Gastrocnemius medialis (tissue), 4 donors: ENCODE measurements around the gene TNPO2. TPM values are rescaled to one million over a fixed set of nuclear protein-coding genes. Genes with fewer than 3 reads are reported as not detected.

Experiments used
- ATAC-seq, 2 donors: fragments of 150-250 bp; one replicate each; pipeline ENCODE4 v1.9.1; 2016
- DNase-seq, 2 donors: peaks; one replicate each; pipeline ENCODE4 v3.0.0-alpha.2; 2019
- H3K27ac ChIP-seq, 4 donors: fragments of 200-600 bp; sonication (generic); 1 replicate in 1 of 4; 2 replicates in 3 of 4; pipeline ENCODE4 v1.5.1; 2016 to 2018; ENCODE audit warnings: mild to moderate bottlenecking in 2 of 4, moderate library complexity in 1 of 4
- H3K27me3 ChIP-seq, 3 donors: fragments of 200-600 bp; sonication (generic) in 2 of 3; 1 replicate in 1 of 3; 2 replicates in 2 of 3; pipeline versions ENCODE4 v1.5.1 to v1.6.0; 2016 to 2019; ENCODE audit warnings: mild to moderate bottlenecking in 1 of 3, moderate library complexity in 1 of 3
- H3K36me3 ChIP-seq, 2 donors: fragments of 200-600 bp; sonication (generic) in 1 of 2; one replicate each; pipeline ENCODE4 v1.5.1; 2017 to 2018
- H3K4me1 ChIP-seq, 2 donors: fragments of 200-600 bp; sonication (generic) in 1 of 2; one replicate each; pipeline ENCODE4 v1.5.1; 2016 to 2017; ENCODE audit warnings: mild to moderate bottlenecking in 2 of 2
- H3K4me3 ChIP-seq, 4 donors: fragments of 200-600 bp; sonication (generic) in 3 of 4; 1 replicate in 1 of 4; 2 replicates in 3 of 4; pipeline ENCODE4 v1.5.1; 2016 to 2019; ENCODE audit warnings: mild to moderate bottlenecking in 2 of 4
- H3K9me3 ChIP-seq, 3 donors: fragments of 200-600 bp; sonication (generic) in 2 of 3; 1 replicate in 1 of 3; 2 replicates in 2 of 3; pipeline ENCODE4 v1.5.1; 2016 to 2019
- POLR2A ChIP-seq, 2 donors: fragments of 450-650 bp; IDR thresholded peaks; one replicate each; pipeline ENCODE4 v1.6.1; 2017; ENCODE audit warnings: antibody characterized with exemption in 2 of 2, mild to moderate bottlenecking in 2 of 2, moderate library complexity in 2 of 2
- in situ Hi-C, 4 donors: fragments of 200-750 bp; cut with MboI; loops; one replicate each; pipeline versions ENCODE4 v1.15.0 to v1.8.0; 2017; ENCODE audit warnings: low sequenced_read_pairs in 4 of 4
- intact Hi-C: fragments of 100-400 bp; cut with DNase I; formaldehyde crosslinking; loops from one replicate; pipeline ENCODE4 v1.15.1; 2023; ENCODE audit warnings: low total_unique reads
- total RNA-seq, 4 donors: library from RNA; depleted of rRNA; stranded (reverse); fragments of >200 nt; gene quantifications; one replicate each; pipeline versions ENCODE4 v1.1.0 to v1.2.3, GENCODE V29; 2016
- TF ChIP-seq, protein P1 (sequence below), 5 experiments: fragments of 450-650 bp in 3 of 5; fragments of 200-600 bp in 2 of 5; sonication (generic) in 2 of 5; IDR thresholded peaks in 4 of 5; conservative IDR thresholded peaks in 1 of 5; 1 replicate in 4 of 5; 2 replicates in 1 of 5; pipeline ENCODE4 v1.5.1; 2016 to 2019; ENCODE audit warnings: antibody characterized with exemption in 5 of 5, mild to moderate bottlenecking in 3 of 5, moderate library complexity in 3 of 5

TNPO2 gene
- total RNA-seq, 4 donors from 2014 or later, result 32.1 to 49.9 (median 42.0) TPM

DNA sequence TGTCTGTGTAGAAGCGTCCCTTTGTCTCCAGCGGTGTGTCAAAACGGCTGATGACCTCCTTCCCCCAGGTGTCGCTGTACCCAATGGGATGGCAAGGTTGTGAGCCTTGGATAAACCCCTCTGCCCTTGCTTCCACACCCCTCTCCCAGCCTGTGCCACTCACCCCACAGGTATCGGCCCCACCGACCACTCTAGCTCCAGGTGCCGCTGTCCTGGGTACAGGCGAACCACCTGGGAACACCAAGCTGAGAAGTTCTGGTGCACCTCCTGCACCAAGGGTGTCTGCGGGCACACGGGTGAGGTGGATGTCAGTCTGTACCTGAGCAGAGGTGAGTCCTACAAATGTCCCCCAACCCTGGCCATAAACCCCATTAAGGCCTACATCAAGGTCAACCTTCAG, 73.8 kb downstream of the TNPO2 start:
- DNase-seq (no peak), ATAC-seq (no peak)
- no peaks in the 10 kb centered on the region for H3K9me3 ChIP-seq
- in situ Hi-C loops (no loop called here), intact Hi-C loops (no loop called here)
- peaks cover 3 to 9% of the 10 kb centered on the region in 2 donors for H3K4me1 ChIP-seq
- H3K27ac ChIP-seq, result no peak overlapping the region
- no peak overlapping the region for H3K4me3 ChIP-seq
- TF ChIP-seq, protein P1, sequence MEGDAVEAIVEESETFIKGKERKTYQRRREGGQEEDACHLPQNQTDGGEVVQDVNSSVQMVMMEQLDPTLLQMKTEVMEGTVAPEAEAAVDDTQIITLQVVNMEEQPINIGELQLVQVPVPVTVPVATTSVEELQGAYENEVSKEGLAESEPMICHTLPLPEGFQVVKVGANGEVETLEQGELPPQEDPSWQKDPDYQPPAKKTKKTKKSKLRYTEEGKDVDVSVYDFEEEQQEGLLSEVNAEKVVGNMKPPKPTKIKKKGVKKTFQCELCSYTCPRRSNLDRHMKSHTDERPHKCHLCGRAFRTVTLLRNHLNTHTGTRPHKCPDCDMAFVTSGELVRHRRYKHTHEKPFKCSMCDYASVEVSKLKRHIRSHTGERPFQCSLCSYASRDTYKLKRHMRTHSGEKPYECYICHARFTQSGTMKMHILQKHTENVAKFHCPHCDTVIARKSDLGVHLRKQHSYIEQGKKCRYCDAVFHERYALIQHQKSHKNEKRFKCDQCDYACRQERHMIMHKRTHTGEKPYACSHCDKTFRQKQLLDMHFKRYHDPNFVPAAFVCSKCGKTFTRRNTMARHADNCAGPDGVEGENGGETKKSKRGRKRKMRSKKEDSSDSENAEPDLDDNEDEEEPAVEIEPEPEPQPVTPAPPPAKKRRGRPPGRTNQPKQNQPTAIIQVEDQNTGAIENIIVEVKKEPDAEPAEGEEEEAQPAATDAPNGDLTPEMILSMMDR (IDR thresholded peaks at IDR 0.05 in 4 of 5, conservative IDR thresholded peaks at IDR 0.05 in 1 of 5), result no peak
- TF ChIP-seq POLR2A (IDR thresholded peaks at IDR 0.05), result no peak
- H3K27me3 ChIP-seq, result no peaks in the 10 kb centered on the region
- H3K36me3 ChIP-seq, result peaks cover 0 to 14% of the 10 kb centered on the region in 2 donors

Other genes starting within 250 kb of the TNPO2 start
- gene ZNF709, start 239.1 kb downstream of the TNPO2 start, total RNA-seq, result 1 to 10 TPM in 1 of 4 donors, under 1 TPM in 3; 0.52 to 1.7 (median 0.61) TPM
- 1 to 10 TPM; 3.3 to 5.0 (median 4.5) TPM for gene ZNF564, start 172.4 kb downstream of the TNPO2 start, total RNA-seq
- 1 to 10 TPM; 2.5 to 4.9 (median 2.9) TPM for gene ZNF490, start 113.1 kb downstream of the TNPO2 start, total RNA-seq
- 10 to 100 TPM in 1 of 4 donors, 1 to 10 TPM in 3; 7.6 to 10.9 (median 8.8) TPM for gene ZNF791, start 113.0 kb downstream of the TNPO2 start, total RNA-seq
- 10 to 100 TPM; 18.0 to 34.2 (median 29.3) TPM for gene MAN2B1, start 57.2 kb downstream of the TNPO2 start, total RNA-seq
- gene WDR83, start 57.1 kb downstream of the TNPO2 start, total RNA-seq, result 1 to 10 TPM; 2.2 to 8.4 (median 3.7) TPM
- 100 to 1,000 TPM; 115 to 184 (median 127) TPM for gene DHPS, start 42.1 kb downstream of the TNPO2 start, total RNA-seq
- not detected for gene GNG14, start 35.9 kb downstream of the TNPO2 start, total RNA-seq
- 1 to 10 TPM; 2.5 to 5.8 (median 3.3) TPM for gene FBXW9, start 27.3 kb downstream of the TNPO2 start, total RNA-seq
- gene TRIR, start 10.8 kb upstream of the TNPO2 start, total RNA-seq, result 100 to 1,000 TPM; 260 to 354 (median 297) TPM
- gene GET3, start 13.6 kb upstream of the TNPO2 start, total RNA-seq, result 10 to 100 TPM; 52.6 to 85.1 (median 70.5) TPM
- gene BEST2, start 27.9 kb upstream of the TNPO2 start, total RNA-seq, result under 1 TPM in 1 of 4 donors, not detected in 3; 0.63 TPM
- gene HOOK2, start 51.6 kb upstream of the TNPO2 start, total RNA-seq, result 10 to 100 TPM; 12.3 to 23.4 (median 17.6) TPM
- 100 to 1,000 TPM in 2 of 4 donors, 10 to 100 TPM in 2; 59.0 to 200 (median 128) TPM for gene JUNB, start 67.6 kb upstream of the TNPO2 start, total RNA-seq
- 100 to 1,000 TPM; 357 to 551 (median 406) TPM for gene PRDX2, start 77.9 kb upstream of the TNPO2 start, total RNA-seq
- gene THSD8, start 78.1 kb upstream of the TNPO2 start, total RNA-seq, result not detected
- gene RNASEH2A, start 82.7 kb upstream of the TNPO2 start, total RNA-seq, result 1 to 10 TPM; 1.0 to 3.9 (median 2.4) TPM
- gene RTBDN, start 110.6 kb upstream of the TNPO2 start, total RNA-seq, result not detected
- gene MAST1, start 114.6 kb upstream of the TNPO2 start, total RNA-seq, result not detected
- gene DNASE2, start 157.5 kb upstream of the TNPO2 start, total RNA-seq, result 10 to 100 TPM; 11.9 to 44.3 (median 15.4) TPM
- gene KLF1, start 163.3 kb upstream of the TNPO2 start, total RNA-seq, result not detected
- 10 to 100 TPM; 35.6 to 83.8 (median 54.1) TPM for gene GCDH, start 167.2 kb upstream of the TNPO2 start, total RNA-seq
- gene SYCE2, start 195.4 kb upstream of the TNPO2 start, total RNA-seq, result not detected
- 10 to 100 TPM; 40.7 to 68.8 (median 62.3) TPM for gene FARSA, start 209.8 kb upstream of the TNPO2 start, total RNA-seq
- 100 to 1,000 TPM; 110 to 195 (median 135) TPM for gene CALR, start 214.7 kb upstream of the TNPO2 start, total RNA-seq
- gene RAD23A, start 221.9 kb upstream of the TNPO2 start, total RNA-seq, result 100 to 1,000 TPM; 618 to 949 (median 780) TPM
- gene GADD45GIP1, start 233.3 kb upstream of the TNPO2 start, total RNA-seq, result 10 to 100 TPM; 50.7 to 71.0 (median 61.4) TPM
- gene DAND5, start 245.6 kb upstream of the TNPO2 start, total RNA-seq, result not detected